DMS79 treated with DMSO at 0.1 percent for 48 hours (cell line): Measurements from ENCODE around the gene SAMD4A.

ENCODE experiments used
- DNase-seq: peaks from one replicate; lab custom pipeline; 2025; lab: John Stamatoyannopoulos, UW

Gene SAMD4A

GRCh38 chr14:54805445-54806322 is 238.8 kb downstream of the SAMD4A start:
- peak; percentile 81 for DNase-seq

GRCh38 chr14:54806616-54807015 is 239.7 kb downstream of the SAMD4A start:
- no peak for DNase-seq

- no peak for DNase-seq
These were observed 240.5 kb downstream of the SAMD4A start for GRCh38 chr14:54807428-54807827.

- DNase-seq: no peak
These were observed 241.0 kb downstream of the SAMD4A start for GRCh38 chr14:54807881-54808280.

- no peak for DNase-seq
These were observed 241.6 kb downstream of the SAMD4A start for GRCh38 chr14:54808326-54809161.

GRCh38 chr14:54809767-54810166 is 242.8 kb downstream of the SAMD4A start:
- no peak for DNase-seq

- DNase-seq: no peak
These were observed 245.7 kb downstream of the SAMD4A start for GRCh38 chr14:54812617-54813016.

- no peak for DNase-seq
These were observed 246.2 kb downstream of the SAMD4A start for GRCh38 chr14:54813081-54813480.

GRCh38 chr14:54814076-54814475 is 247.1 kb downstream of the SAMD4A start:
- no peak for DNase-seq

GRCh38 chr14:54815016-54815415 is 248.1 kb downstream of the SAMD4A start:
- DNase-seq: no peak

GRCh38 chr14:54815515-54815914 is 248.6 kb downstream of the SAMD4A start:
- no peak for DNase-seq

- DNase-seq: no peak
These were observed 249.5 kb downstream of the SAMD4A start for GRCh38 chr14:54816450-54816849.

- no peak for DNase-seq
These were observed 250.6 kb downstream of the SAMD4A start for GRCh38 chr14:54817506-54817905.

- peak; percentile 60 for DNase-seq
These were observed 251.5 kb downstream of the SAMD4A start for GRCh38 chr14:54818201-54819133.

- no peak for DNase-seq
These were observed 255.8 kb downstream of the SAMD4A start for GRCh38 chr14:54822685-54823084.

- no peak for DNase-seq
These were observed 257.0 kb downstream of the SAMD4A start for GRCh38 chr14:54823757-54824549.

- DNase-seq: no peak
These were observed 261.1 kb downstream of the SAMD4A start for GRCh38 chr14:54828037-54828436.

- DNase-seq: no peak
These were observed 262.7 kb downstream of the SAMD4A start for GRCh38 chr14:54829486-54830224.

GRCh38 chr14:54830650-54831049 is 263.7 kb downstream of the SAMD4A start:
- DNase-seq: no peak

- DNase-seq: no peak
These were observed 267.2 kb downstream of the SAMD4A start for GRCh38 chr14:54834081-54834480.
